Activated CD4-positive, alpha-beta T cell treated with anti-CD3 and anti-CD28 coated beads, Interleukin-2, amount 50 U/mL, for 1 hour (primary cell): Measurements from ENCODE around the gene LRRC42.
"Not testable (repeated sequence)": the region's sequence is repeated elsewhere in the genome, so short reads cannot be mapped to it uniquely, and the experiment has no call there.

ENCODE experiments used
- DNase-seq: peaks from one replicate; pipeline ENCODE4 v3.0.0-alpha.2; 2020

Gene LRRC42

DNA sequence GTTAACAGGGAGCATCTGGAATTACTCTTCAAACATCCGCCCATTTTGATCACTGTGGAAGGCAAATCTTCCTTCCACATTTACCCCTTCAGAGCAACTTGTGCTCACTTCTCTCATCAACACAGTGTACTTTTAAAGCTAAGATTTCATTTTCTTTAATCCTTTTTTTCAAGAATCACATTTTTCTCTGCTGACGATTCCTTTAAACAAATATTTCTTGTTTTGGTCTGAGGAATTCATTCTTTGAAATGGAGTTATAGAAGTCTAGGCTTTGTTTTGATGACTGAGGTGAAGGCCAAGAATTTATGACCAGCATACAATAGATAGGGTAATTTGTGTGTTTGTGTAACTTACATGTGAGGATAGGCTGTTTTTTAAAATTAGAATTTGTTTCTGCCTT, 25.6 kb downstream of the LRRC42 start:
- DNase-seq = no peak

DNA sequence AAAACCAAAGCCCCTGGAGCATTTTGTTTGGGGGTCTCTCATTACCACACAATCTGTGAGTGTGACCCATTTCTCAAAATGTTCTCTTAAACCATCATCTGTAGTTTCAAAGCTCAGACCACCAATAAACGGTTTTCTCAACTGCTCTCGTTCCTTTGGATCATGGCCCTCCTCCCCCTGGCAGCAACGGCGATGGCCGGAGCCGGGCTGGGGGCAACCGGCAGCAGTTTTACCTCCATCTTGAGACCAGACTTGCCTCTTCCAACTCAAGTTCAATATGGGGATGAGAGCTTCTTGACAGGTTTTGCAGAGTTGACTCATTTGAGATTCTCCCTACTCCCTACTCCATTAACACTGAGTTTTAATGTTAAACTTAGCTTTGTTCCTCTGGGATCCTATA, 29.7 kb downstream of the LRRC42 start:
- no peak for DNase-seq

GRCh38 chr1:53979712-53980450, 33.7 kb downstream of the LRRC42 start:
- no peak for DNase-seq

GRCh38 chr1:53981220-53981619, 35.1 kb downstream of the LRRC42 start:
- DNase-seq = no peak

GRCh38 chr1:53982034-53982762, 36.0 kb downstream of the LRRC42 start:
- no peak for DNase-seq

GRCh38 chr1:53982763-53983104, 36.6 kb downstream of the LRRC42 start:
- no peak for DNase-seq

GRCh38 chr1:53984726-53985125, 38.6 kb downstream of the LRRC42 start:
- no peak for DNase-seq

DNA sequence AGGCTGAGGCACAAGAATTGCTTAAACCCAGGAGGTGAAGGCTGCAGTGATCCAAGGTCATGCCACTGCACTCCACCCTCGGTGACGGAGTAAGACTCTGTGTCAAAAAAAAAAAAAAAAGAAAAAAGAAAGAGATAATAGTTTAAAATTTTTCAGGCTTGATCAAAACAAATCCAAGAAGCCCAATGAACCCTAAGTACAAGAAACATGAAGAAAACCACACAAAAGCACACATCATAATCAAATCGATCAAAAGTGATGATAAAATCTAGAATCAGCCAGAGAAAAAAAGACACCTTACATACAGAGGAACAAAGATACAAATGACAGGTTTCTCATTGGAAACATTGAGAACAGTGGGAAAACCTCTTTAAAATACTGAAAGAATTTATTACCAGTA, 40.3 kb downstream of the LRRC42 start:
- DNase-seq = no peak

- DNase-seq = no peak
Observed at GRCh38 chr1:53987880-53988279, 41.7 kb downstream of the LRRC42 start.

GRCh38 chr1:53992085-53992874, 46.1 kb downstream of the LRRC42 start:
- no peak for DNase-seq

- DNase-seq = not testable (repeated sequence)
Observed at GRCh38 chr1:53994516-53994915, 48.4 kb downstream of the LRRC42 start.

- no peak for DNase-seq
Observed at GRCh38 chr1:53995683-53996082, 49.5 kb downstream of the LRRC42 start.

GRCh38 chr1:53998223-53998622, 52.1 kb downstream of the LRRC42 start:
- DNase-seq = no peak

GRCh38 chr1:53999920-54000319, 53.8 kb downstream of the LRRC42 start:
- DNase-seq = no peak

- no peak for DNase-seq
Observed at GRCh38 chr1:54001591-54001990, 55.4 kb downstream of the LRRC42 start.

GRCh38 chr1:54002544-54003248, 56.5 kb downstream of the LRRC42 start:
- no peak for DNase-seq

GRCh38 chr1:54003249-54003646, 57.1 kb downstream of the LRRC42 start:
- no peak for DNase-seq

DNA sequence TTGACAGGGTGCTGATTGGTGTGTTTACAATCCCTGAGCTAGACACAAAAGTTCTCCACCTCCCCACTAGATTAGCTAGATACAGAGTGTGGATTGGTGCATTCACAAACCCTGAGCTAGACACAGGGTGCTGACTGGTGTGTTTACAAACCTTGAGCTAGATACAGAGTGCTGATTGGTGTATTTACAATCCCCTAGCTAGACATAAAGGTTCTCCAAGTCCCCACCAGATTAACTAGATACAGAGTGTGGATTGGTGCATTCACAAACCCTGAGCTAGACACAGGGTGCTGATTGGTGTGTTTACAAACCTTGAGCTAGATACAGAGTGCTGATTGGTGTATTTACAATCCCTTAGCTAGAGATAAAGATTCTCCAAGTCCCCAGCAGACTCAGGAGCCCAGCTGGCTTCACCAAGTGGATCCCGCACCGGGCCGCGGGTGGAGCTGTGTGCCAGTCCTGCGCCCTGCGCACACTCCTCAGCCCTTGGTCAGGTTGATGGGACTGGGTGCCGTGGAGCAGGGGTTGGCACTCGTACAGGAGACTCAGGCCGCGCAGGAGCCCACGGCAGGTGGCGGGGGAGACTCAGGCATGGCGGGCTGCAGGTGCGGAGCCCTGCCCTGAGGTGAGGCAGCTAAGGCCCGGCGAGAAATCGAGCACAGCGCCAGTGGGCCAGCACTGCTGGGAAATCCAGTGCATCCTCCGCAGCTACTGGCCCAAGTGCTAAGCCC, 57.8 kb downstream of the LRRC42 start:
- DNase-seq = not testable (repeated sequence)

DNA sequence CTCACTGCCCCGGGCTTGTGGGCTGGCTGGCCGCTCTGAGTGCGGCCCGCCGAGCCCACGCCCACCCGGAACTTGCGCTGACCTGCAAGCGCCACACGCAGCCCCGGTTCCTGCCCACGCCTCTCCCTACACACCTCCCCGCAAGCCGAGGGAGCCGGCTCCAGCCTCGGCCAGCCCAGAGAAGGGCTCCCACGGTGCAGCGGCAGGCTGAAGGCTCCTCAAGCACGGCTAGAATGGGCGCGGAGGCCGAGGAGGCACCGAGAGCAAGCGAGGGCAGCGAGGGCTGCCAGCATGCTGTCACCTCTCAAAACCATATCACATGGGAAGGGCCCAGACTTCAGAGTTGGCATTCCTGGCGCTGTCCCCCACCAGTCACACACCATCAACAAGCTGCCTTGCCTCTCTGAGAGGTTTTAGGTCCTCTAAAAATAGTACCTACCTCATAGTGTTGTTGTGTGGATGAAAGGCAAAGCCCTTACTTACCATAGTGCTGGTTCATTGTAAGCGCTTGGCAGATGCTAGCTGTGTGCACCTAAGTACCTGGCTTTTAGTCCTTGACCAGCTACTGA, 58.4 kb downstream of the LRRC42 start:
- no peak for DNase-seq

DNA sequence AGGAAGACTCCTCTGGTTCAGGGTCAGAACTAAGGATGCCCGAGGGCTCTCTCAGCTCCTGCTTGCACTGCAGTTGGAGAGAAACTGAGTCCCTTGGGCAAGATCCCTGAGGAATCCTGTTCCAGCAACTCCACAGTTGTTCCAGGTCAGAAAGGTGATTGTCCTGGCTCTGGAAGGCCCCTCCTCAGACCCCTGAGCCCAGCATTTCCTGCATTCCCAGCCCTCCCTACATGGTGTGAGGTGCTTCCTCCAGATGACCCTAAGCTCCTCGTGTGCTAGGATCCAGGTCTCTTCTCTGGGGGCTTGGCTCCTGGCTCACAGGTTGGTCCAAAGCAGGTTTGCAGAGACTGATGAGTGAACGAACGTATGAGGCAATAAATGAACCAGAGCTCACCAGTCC, 60.4 kb downstream of the LRRC42 start:
- no peak for DNase-seq

- DNase-seq = no peak
Observed at GRCh38 chr1:54007613-54008012, 61.5 kb downstream of the LRRC42 start.

DNA sequence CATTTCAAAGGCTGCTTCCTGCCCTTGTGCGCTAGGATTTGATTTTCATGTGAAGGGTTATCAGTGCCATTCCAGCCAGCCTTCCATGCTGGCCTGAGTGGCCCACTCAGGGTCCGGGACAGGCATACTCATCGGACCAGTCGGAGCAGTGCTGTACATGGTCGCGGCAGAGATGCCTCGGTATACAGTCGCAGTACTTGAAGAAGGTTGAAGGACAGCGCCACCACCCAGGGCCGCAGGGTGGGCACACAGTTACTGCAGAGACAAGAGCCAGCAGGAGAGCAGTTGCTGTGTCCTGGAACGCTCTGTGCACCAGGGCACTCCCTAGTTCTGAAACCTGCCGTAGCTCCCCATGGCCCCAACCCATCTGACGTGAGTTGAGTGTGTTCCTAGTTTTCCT, 62.7 kb downstream of the LRRC42 start:
- no peak for DNase-seq
